Measurements from ENCODE around the gene CLASP2. TPM values are rescaled to one million over a fixed set of nuclear protein-coding genes. Genes with fewer than 3 reads are reported as not detected.

The CLASP2 gene
- polyA plus RNA-seq, 2 donors: 7.2 to 8.3 TPM

- Histone ChIP-seq H3K4me3 (ENCODE audit: low read depth in 1 of 2, low read length in 2 of 2) (no peak overlapping the region), H3K9me3 (ENCODE audit: control insufficient read depth in 2 of 2, insufficient read depth in 1 of 2, low read depth in 1 of 2, low read length in 1 of 2) (no peaks in the 10 kb centered on the region), H3K27me3 (ENCODE audit: control insufficient read depth in 1 of 2, insufficient read depth in 2 of 2, low read length in 2 of 2) (no peaks in the 10 kb centered on the region), H3K27ac (ENCODE audit: low read depth in 2 of 2, low read length in 1 of 2) (no peak overlapping the region), H3K4me1 (ENCODE audit: control insufficient read depth in 2 of 2, insufficient read depth in 2 of 2, low read length in 1 of 2) (no peaks in the 10 kb centered on the region), H3K36me3 (ENCODE audit: control insufficient read depth in 2 of 2, insufficient read depth in 2 of 2, low read length in 1 of 2) (peaks cover 2 to 3% of the 10 kb centered on the region in 2 donors)
Measured at GRCh38 chr3:33624756-33625155, 93.3 kb downstream of the CLASP2 start.

DNA sequence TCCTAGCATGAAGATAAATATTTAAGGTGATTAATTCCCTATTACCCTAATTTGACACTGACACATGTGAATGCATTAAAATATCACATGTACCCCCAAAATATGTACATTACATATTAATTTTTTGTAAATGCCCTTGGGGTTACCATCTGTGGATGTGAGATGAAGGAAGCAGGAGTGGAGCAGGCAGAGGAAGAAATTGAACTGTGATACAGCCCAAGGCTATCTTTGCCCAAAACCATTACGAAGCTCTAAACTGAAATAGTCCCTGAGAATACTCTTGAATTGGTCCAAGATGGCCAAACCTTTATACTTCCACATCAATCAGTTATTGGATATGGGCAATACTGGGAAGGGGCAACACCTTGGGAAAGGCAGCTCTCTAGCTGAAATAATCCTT is 105.0 kb downstream of the CLASP2 start:
- H3K27ac ChIP-seq (ENCODE audit: low read depth in 2 of 2, low read length in 1 of 2): no peak overlapping the region
- H3K4me3 ChIP-seq (ENCODE audit: low read depth in 1 of 2, low read length in 2 of 2): no peak overlapping the region
- WGBS, 2 donors: 93 to 95% methylated on average over 1 of the region's 1 CpG
- no peaks in the 10 kb centered on the region for H3K27me3 ChIP-seq (ENCODE audit: control insufficient read depth in 1 of 2, insufficient read depth in 2 of 2, low read length in 2 of 2)
- no peaks in the 10 kb centered on the region for H3K9me3 ChIP-seq (ENCODE audit: control insufficient read depth in 2 of 2, insufficient read depth in 1 of 2, low read depth in 1 of 2, low read length in 1 of 2)
- H3K36me3 ChIP-seq (ENCODE audit: control insufficient read depth in 2 of 2, insufficient read depth in 2 of 2, low read length in 1 of 2): no peaks in the 10 kb centered on the region
- H3K4me1 ChIP-seq (ENCODE audit: control insufficient read depth in 2 of 2, insufficient read depth in 2 of 2, low read length in 1 of 2): no peaks in the 10 kb centered on the region

DNA sequence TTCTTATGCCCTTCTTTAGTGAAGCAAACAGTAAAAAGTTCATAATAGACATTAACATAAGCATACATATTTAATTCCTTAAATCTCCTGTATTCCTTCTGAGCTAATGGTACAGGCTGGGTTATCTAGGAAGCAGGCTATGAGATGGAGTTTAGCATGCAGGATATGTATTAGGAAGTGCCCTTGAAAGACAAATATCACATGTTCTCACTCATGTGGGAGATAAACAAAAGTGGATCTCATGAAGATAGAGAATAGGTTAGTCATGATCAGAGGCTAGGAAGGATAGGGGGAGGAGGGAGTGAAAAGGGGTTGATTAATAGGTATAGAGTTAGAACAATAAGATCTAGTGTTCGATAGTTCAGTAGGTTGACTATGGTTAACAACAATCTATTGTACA is 105.4 kb downstream of the CLASP2 start:
- H3K27me3 ChIP-seq (ENCODE audit: control insufficient read depth in 1 of 2, insufficient read depth in 2 of 2, low read length in 2 of 2): no peaks in the 10 kb centered on the region
- WGBS, 2 donors: 93 to 100% methylated on average over 1 of the region's 1 CpG
- no peaks in the 10 kb centered on the region for H3K36me3 ChIP-seq (ENCODE audit: control insufficient read depth in 2 of 2, insufficient read depth in 2 of 2, low read length in 1 of 2)
- no peak overlapping the region for H3K4me3 ChIP-seq (ENCODE audit: low read depth in 1 of 2, low read length in 2 of 2)
- no peaks in the 10 kb centered on the region for H3K9me3 ChIP-seq (ENCODE audit: control insufficient read depth in 2 of 2, insufficient read depth in 1 of 2, low read depth in 1 of 2, low read length in 1 of 2)
- no peak overlapping the region for H3K27ac ChIP-seq (ENCODE audit: low read depth in 2 of 2, low read length in 1 of 2)
- no peaks in the 10 kb centered on the region for H3K4me1 ChIP-seq (ENCODE audit: control insufficient read depth in 2 of 2, insufficient read depth in 2 of 2, low read length in 1 of 2)

DNA sequence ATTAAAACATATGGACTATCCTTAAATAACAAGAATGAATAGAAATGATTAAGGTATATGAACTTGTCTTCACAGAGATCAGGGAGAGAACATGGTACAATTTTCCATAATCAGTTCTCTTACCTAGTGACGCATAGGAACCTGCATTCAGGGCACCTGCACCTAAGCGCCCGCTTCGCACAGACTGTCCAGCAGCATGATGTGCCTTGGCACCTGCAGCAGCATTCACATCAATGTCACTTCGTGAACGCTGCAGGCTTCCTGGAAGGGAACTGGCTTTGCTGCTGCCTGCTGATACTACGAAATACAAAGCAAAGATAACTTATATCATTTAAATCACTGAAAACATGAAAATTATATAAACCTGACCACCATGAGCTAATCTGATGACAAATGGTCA is 115.2 kb downstream of the CLASP2 start:
- Histone ChIP-seq H3K27me3 (ENCODE audit: control insufficient read depth in 1 of 2, insufficient read depth in 2 of 2, low read length in 2 of 2) (no peaks in the 10 kb centered on the region), H3K4me1 (ENCODE audit: control insufficient read depth in 2 of 2, insufficient read depth in 2 of 2, low read length in 1 of 2) (no peaks in the 10 kb centered on the region), H3K36me3 (ENCODE audit: control insufficient read depth in 2 of 2, insufficient read depth in 2 of 2, low read length in 1 of 2) (peaks cover 0 to 4% of the 10 kb centered on the region in 2 donors), H3K27ac (ENCODE audit: low read depth in 2 of 2, low read length in 1 of 2) (no peak overlapping the region), H3K4me3 (ENCODE audit: low read depth in 1 of 2, low read length in 2 of 2) (no peak overlapping the region), H3K9me3 (ENCODE audit: control insufficient read depth in 2 of 2, insufficient read depth in 1 of 2, low read depth in 1 of 2, low read length in 1 of 2) (no peaks in the 10 kb centered on the region)
- WGBS, 2 donors: 92 to 97% methylated on average over 7 of the region's 7 CpGs

- 75 to 77% methylated on average over 2 of the region's 2 CpGs for WGBS, 2 donors
- no peaks in the 10 kb centered on the region for H3K27me3 ChIP-seq (ENCODE audit: control insufficient read depth in 1 of 2, insufficient read depth in 2 of 2, low read length in 2 of 2)
- no peak overlapping the region for H3K27ac ChIP-seq (ENCODE audit: low read depth in 2 of 2, low read length in 1 of 2)
- no peaks in the 10 kb centered on the region for H3K4me1 ChIP-seq (ENCODE audit: control insufficient read depth in 2 of 2, insufficient read depth in 2 of 2, low read length in 1 of 2)
- peaks cover 0 to 4% of the 10 kb centered on the region in 2 donors for H3K36me3 ChIP-seq (ENCODE audit: control insufficient read depth in 2 of 2, insufficient read depth in 2 of 2, low read length in 1 of 2)
- no peaks in the 10 kb centered on the region for H3K9me3 ChIP-seq (ENCODE audit: control insufficient read depth in 2 of 2, insufficient read depth in 1 of 2, low read depth in 1 of 2, low read length in 1 of 2)
- no peak overlapping the region for H3K4me3 ChIP-seq (ENCODE audit: low read depth in 1 of 2, low read length in 2 of 2)
Measured at GRCh38 chr3:33597257-33597689, 120.8 kb downstream of the CLASP2 start.

- WGBS, 2 donors: 90 to 91% methylated on average over 1 of the region's 1 CpG
- no peak overlapping the region for H3K27ac ChIP-seq (ENCODE audit: low read depth in 2 of 2, low read length in 1 of 2)
- peaks cover 0 to 5% of the 10 kb centered on the region in 2 donors for H3K36me3 ChIP-seq (ENCODE audit: control insufficient read depth in 2 of 2, insufficient read depth in 2 of 2, low read length in 1 of 2)
Measured at GRCh38 chr3:33592999-33593398, 125.1 kb downstream of the CLASP2 start.

DNA sequence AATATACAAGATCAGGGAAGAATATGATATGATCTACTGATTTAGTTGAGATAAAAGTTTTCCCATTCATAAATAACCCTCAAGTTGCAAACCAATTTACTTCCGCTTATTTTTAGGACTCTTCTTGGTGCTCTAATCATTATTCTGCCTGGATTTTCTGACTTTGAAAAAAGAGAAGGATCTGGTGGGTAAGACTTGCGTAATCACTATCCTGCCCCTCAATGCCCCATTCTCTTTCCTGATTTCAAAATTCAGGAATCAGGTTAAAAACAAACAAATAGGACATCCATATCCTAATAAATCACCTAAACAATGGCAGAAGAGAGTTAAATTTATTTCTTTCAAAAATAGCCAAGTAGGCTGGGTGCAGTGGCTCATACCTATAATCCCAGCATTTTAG is 127.5 kb downstream of the CLASP2 start:
- no peaks in the 10 kb centered on the region for H3K4me1 ChIP-seq (ENCODE audit: control insufficient read depth in 2 of 2, insufficient read depth in 2 of 2, low read length in 1 of 2)
- 94 to 97% methylated on average over 2 of the region's 2 CpGs for WGBS, 2 donors
- H3K36me3 ChIP-seq (ENCODE audit: control insufficient read depth in 2 of 2, insufficient read depth in 2 of 2, low read length in 1 of 2): peaks cover 0 to 5% of the 10 kb centered on the region in 2 donors
- H3K27ac ChIP-seq (ENCODE audit: low read depth in 2 of 2, low read length in 1 of 2): no peak overlapping the region
- H3K27me3 ChIP-seq (ENCODE audit: control insufficient read depth in 1 of 2, insufficient read depth in 2 of 2, low read length in 2 of 2): no peaks in the 10 kb centered on the region
- no peak overlapping the region for H3K4me3 ChIP-seq (ENCODE audit: low read depth in 1 of 2, low read length in 2 of 2)
- H3K9me3 ChIP-seq (ENCODE audit: control insufficient read depth in 2 of 2, insufficient read depth in 1 of 2, low read depth in 1 of 2, low read length in 1 of 2): no peaks in the 10 kb centered on the region

More at GRCh38 chr3:33592999-33593398, 125.1 kb downstream of the CLASP2 start:
- no peak overlapping the region for H3K4me3 ChIP-seq (ENCODE audit: low read depth in 1 of 2, low read length in 2 of 2)
- no peaks in the 10 kb centered on the region for H3K9me3 ChIP-seq (ENCODE audit: control insufficient read depth in 2 of 2, insufficient read depth in 1 of 2, low read depth in 1 of 2, low read length in 1 of 2)
- H3K4me1 ChIP-seq (ENCODE audit: control insufficient read depth in 2 of 2, insufficient read depth in 2 of 2, low read length in 1 of 2): no peaks in the 10 kb centered on the region
- no peaks in the 10 kb centered on the region for H3K27me3 ChIP-seq (ENCODE audit: control insufficient read depth in 1 of 2, insufficient read depth in 2 of 2, low read length in 2 of 2)

DNA sequence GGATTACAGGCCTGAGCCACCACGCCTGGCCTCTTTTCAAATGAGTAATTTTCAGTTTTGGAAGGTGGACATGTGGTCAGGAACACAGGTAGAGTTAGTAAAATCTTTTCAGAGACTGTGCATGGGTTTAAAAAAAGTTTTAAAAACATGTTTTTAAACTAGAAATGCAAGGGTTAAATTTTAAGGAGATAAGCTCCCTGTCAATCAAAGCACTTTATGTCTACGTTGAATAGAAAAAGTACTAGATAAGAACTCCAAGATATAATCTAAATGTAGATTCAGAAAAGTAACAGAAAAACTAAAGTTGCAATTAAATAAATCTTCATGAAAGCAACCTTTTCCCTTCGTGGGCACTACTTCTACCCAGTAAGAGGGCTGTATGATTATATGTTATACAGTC is 131.7 kb downstream of the CLASP2 start:
- no peaks in the 10 kb centered on the region for H3K9me3 ChIP-seq (ENCODE audit: control insufficient read depth in 2 of 2, insufficient read depth in 1 of 2, low read depth in 1 of 2, low read length in 1 of 2)
- H3K36me3 ChIP-seq (ENCODE audit: control insufficient read depth in 2 of 2, insufficient read depth in 2 of 2, low read length in 1 of 2): peaks cover 2 to 5% of the 10 kb centered on the region in 2 donors
- no peak overlapping the region for H3K27ac ChIP-seq (ENCODE audit: low read depth in 2 of 2, low read length in 1 of 2)
- no peaks in the 10 kb centered on the region for H3K4me1 ChIP-seq (ENCODE audit: control insufficient read depth in 2 of 2, insufficient read depth in 2 of 2, low read length in 1 of 2)
- 71 to 75% methylated on average over 3 of the region's 3 CpGs for WGBS, 2 donors
- no peak overlapping the region for H3K4me3 ChIP-seq (ENCODE audit: low read depth in 1 of 2, low read length in 2 of 2)
- H3K27me3 ChIP-seq (ENCODE audit: control insufficient read depth in 1 of 2, insufficient read depth in 2 of 2, low read length in 2 of 2): no peaks in the 10 kb centered on the region

- no peak overlapping the region for H3K4me3 ChIP-seq (ENCODE audit: low read depth in 1 of 2, low read length in 2 of 2)
- WGBS, 2 donors: 91% methylated on average over 3 of the region's 3 CpGs
- H3K36me3 ChIP-seq (ENCODE audit: control insufficient read depth in 2 of 2, insufficient read depth in 2 of 2, low read length in 1 of 2): peaks cover 2% of the 10 kb centered on the region in 2 donors
- no peaks in the 10 kb centered on the region for H3K4me1 ChIP-seq (ENCODE audit: control insufficient read depth in 2 of 2, insufficient read depth in 2 of 2, low read length in 1 of 2)
- no peaks in the 10 kb centered on the region for H3K27me3 ChIP-seq (ENCODE audit: control insufficient read depth in 1 of 2, insufficient read depth in 2 of 2, low read length in 2 of 2)
- H3K9me3 ChIP-seq (ENCODE audit: control insufficient read depth in 2 of 2, insufficient read depth in 1 of 2, low read depth in 1 of 2, low read length in 1 of 2): no peaks in the 10 kb centered on the region
- H3K27ac ChIP-seq (ENCODE audit: low read depth in 2 of 2, low read length in 1 of 2): no peak overlapping the region
Measured at GRCh38 chr3:33582234-33582633, 135.8 kb downstream of the CLASP2 start.

DNA sequence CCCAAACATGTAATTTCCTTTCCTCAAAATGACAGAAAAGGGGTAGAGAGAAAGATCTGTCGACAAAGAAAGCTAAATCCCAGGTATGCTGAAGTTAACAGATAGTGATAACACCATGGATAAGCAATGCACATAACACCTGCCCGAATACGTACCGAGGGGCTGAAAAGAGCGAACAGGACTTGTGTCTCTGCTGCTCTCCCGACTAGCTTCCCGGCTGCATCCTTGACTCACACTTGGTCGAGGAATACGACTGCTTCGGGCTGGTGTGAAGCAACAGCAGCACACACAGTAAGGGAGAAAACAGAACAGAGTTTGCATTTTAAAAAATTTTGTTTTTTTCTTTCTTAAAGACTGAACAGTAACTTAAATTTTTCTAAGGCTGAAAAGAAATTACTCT is 136.4 kb downstream of the CLASP2 start:
- Histone ChIP-seq H3K27me3 (ENCODE audit: control insufficient read depth in 1 of 2, insufficient read depth in 2 of 2, low read length in 2 of 2) (no peaks in the 10 kb centered on the region), H3K27ac (ENCODE audit: low read depth in 2 of 2, low read length in 1 of 2) (no peak overlapping the region), H3K9me3 (ENCODE audit: control insufficient read depth in 2 of 2, insufficient read depth in 1 of 2, low read depth in 1 of 2, low read length in 1 of 2) (no peaks in the 10 kb centered on the region), H3K36me3 (ENCODE audit: control insufficient read depth in 2 of 2, insufficient read depth in 2 of 2, low read length in 1 of 2) (peaks cover 2% of the 10 kb centered on the region in 2 donors), H3K4me3 (ENCODE audit: low read depth in 1 of 2, low read length in 2 of 2) (no peak overlapping the region), H3K4me1 (ENCODE audit: control insufficient read depth in 2 of 2, insufficient read depth in 2 of 2, low read length in 1 of 2) (no peaks in the 10 kb centered on the region)
- 88% methylated on average over 10 of the region's 10 CpGs for WGBS, 2 donors
